HCT116 (cell line): ENCODE results near the gene GABARAPL1. TPM values are rescaled to one million over a fixed set of nuclear protein-coding genes. Genes with fewer than 3 reads are reported as not detected.
A peak's percentile ranks its signal among the peaks of the same experiment; 100 is the strongest.

ENCODE experiments used
- ATAC-seq: fragments of 200-7000 bp; cut with Tn5 transposase; 2 replicates; pipeline ENCODE4 v1.9.1; 2020; ENCODE audit warnings: mild to moderate bottlenecking, moderate library complexity
- BruUV-seq: library from RNA; stranded (reverse); fragments of 400-500 nt; replicated peaks from 2 replicates; lab custom pipeline; 2021; lab: Mats Ljungman, UMichigan
- CTCF ChIA-PET: fragments of 300-600 bp; sonication (Branson Sonifier 250); formaldehyde crosslinking; loops from one replicate; lab custom pipeline; 2021; ENCODE audit warnings: antibody characterized with exemption; lab: Charles Lee
- POLR2A ChIA-PET: fragments of 300-600, 350-600 bp; sonication (Branson Sonifier 250); formaldehyde crosslinking; loops from one replicate; lab custom pipeline; 2021; ENCODE audit warnings: antibody characterized with exemption; lab: Charles Lee
- RAD21 ChIA-PET, 2 experiments: fragments of 300-600 bp; sonication (Branson Sonifier 250); formaldehyde crosslinking; loops; one replicate each; lab custom pipeline; 2023; ENCODE audit warnings: low total read pairs in 2 of 2; ENCODE audit not compliant: uncharacterized antibody in 2 of 2, unreplicated experiment in 2 of 2, low non-redundant PET in 1 of 2; lab: Charles Lee
- DNase-seq: peaks from one replicate; pipeline ENCODE4 v3.0.0-alpha.2; 2010; ENCODE audit warnings: low read depth, low spot score
- H2AFZ ChIP-seq: fragments of 200-600 bp; shearing (Covaris generic), sonication (generic); 2 replicates; pipeline ENCODE4 v1.6.1; 2017; ENCODE audit warnings: low read depth, mixed run types, mixed read lengths, antibody characterized with exemption, low read length; ENCODE audit not compliant: poor library complexity, severe bottlenecking
- H3K27ac ChIP-seq: 2 replicates; pipeline ENCODE4 v1.5.1; 2012; ENCODE audit warnings: low read depth, low read length
- H3K27me3 ChIP-seq: fragments of 200-600 bp; sonication (generic); 2 replicates; pipeline ENCODE4 v1.6.1; 2016; ENCODE audit warnings: mixed run types, low read length, mixed read lengths; ENCODE audit not compliant: insufficient read depth
- H3K36me3 ChIP-seq, 2 experiments: fragments of 200-500 bp in 1 of 2; fragments of 200-600 bp in 1 of 2; sonication (Bioruptor generic) in 1 of 2; sonication (generic) in 1 of 2; 2 replicates each; pipeline versions ENCODE4 v1.5.1 to v1.6.1; 2014 to 2016; ENCODE audit warnings: low read length in 2 of 2, inconsistent platforms in 1 of 2, mixed read lengths in 1 of 2, mixed run types in 1 of 2; ENCODE audit not compliant: insufficient read depth in 2 of 2, control insufficient read depth in 1 of 2
- H3K4me1 ChIP-seq, 2 experiments: fragments of 200-600 bp in 1 of 2; sonication (generic) in 1 of 2; 2 replicates each; pipeline versions ENCODE4 v1.5.1 to v1.6.1; 2012 to 2017; ENCODE audit warnings: low read length in 2 of 2, inconsistent platforms in 1 of 2, mild to moderate bottlenecking in 1 of 2, mixed read lengths in 1 of 2, mixed run types in 1 of 2, moderate library complexity in 1 of 2; ENCODE audit not compliant: insufficient read depth in 2 of 2, control insufficient read depth in 1 of 2
- H3K4me2 ChIP-seq: fragments of 200-600 bp; sonication (generic); 2 replicates; pipeline ENCODE4 v1.6.1; 2017; ENCODE audit warnings: mixed run types, low read length, mixed read lengths
- H3K4me3 ChIP-seq, 2 experiments: fragments of 200-600 bp in 1 of 2; sonication (generic) in 1 of 2; replicated peaks in 1 of 2; 2 replicates each; pipeline ENCODE4 v1.5.1; 2011 to 2016; ENCODE audit warnings: low read length in 2 of 2, control low read depth in 1 of 2, low read depth in 1 of 2, mild to moderate bottlenecking in 1 of 2, mixed read lengths in 1 of 2, mixed run types in 1 of 2
- H3K79me2 ChIP-seq: fragments of 200-600 bp; sonication (generic); 2 replicates; pipeline ENCODE4 v1.6.1; 2017; ENCODE audit warnings: mild to moderate bottlenecking, mixed run types, low read length, moderate library complexity, mixed read lengths; ENCODE audit not compliant: insufficient read depth
- H3K9ac ChIP-seq: fragments of 200-600 bp; sonication (generic); 2 replicates; pipeline ENCODE4 v1.6.1; 2016; ENCODE audit warnings: low read length, mixed read lengths
- H3K9me2 ChIP-seq: fragments of 200-600 bp; sonication (generic), shearing (Covaris generic); 2 replicates; pipeline ENCODE4 v1.6.1; 2017; ENCODE audit warnings: mixed run types, mild to moderate bottlenecking, moderate library complexity; ENCODE audit not compliant: insufficient read depth
- H3K9me3 ChIP-seq, 2 experiments: fragments of 200-500 bp in 1 of 2; fragments of 200-600 bp in 1 of 2; sonication (Bioruptor generic) in 1 of 2; sonication (generic) in 1 of 2; 2 replicates each; pipeline ENCODE4 v1.6.1; 2014 to 2017; ENCODE audit warnings: low read length in 2 of 2, mixed read lengths in 2 of 2, inconsistent platforms in 1 of 2, low read depth in 1 of 2, mild to moderate bottlenecking in 1 of 2, mixed run types in 1 of 2, moderate library complexity in 1 of 2; ENCODE audit not compliant: control insufficient read depth in 1 of 2, insufficient read depth in 1 of 2
- H4K20me1 ChIP-seq: fragments of 200-600 bp; sonication (generic), shearing (Covaris generic); 2 replicates; pipeline ENCODE4 v1.6.1; 2017; ENCODE audit warnings: mixed run types, mild to moderate bottlenecking, moderate library complexity; ENCODE audit not compliant: insufficient read depth
- CTCF ChIP-seq, 3 experiments: fragments of 200-600 bp in 1 of 3; sonication (generic) in 1 of 3; IDR thresholded peaks in 2 of 3; conservative IDR thresholded peaks in 1 of 3; 2 replicates each; pipeline ENCODE4 v1.5.1; 2012 to 2017; ENCODE audit warnings: low read depth in 2 of 3, low read length in 2 of 3, antibody characterized with exemption in 1 of 3, borderline replicate concordance in 1 of 3, control low read depth in 1 of 3, mild to moderate bottlenecking in 1 of 3, mixed read lengths in 1 of 3, mixed run types in 1 of 3, moderate library complexity in 1 of 3; ENCODE audit not compliant: insufficient read depth in 1 of 3
- EGR1 ChIP-seq: IDR thresholded peaks from 2 replicates; pipeline ENCODE4 v1.6.1; 2012; ENCODE audit warnings: low read depth
- EZH2 ChIP-seq: fragments of 200-600 bp; sonication (generic); IDR thresholded peaks from 2 replicates; pipeline ENCODE4 v1.6.1; 2017; ENCODE audit warnings: antibody characterized with exemption, mixed run types
- EZH2phosphoT487 ChIP-seq: fragments of 200-600 bp; IDR thresholded peaks from 2 replicates; pipeline ENCODE4 v1.6.1; 2018; ENCODE audit warnings: antibody characterized with exemption, borderline replicate concordance
- MAX ChIP-seq: IDR thresholded peaks from 2 replicates; pipeline ENCODE4 v1.6.1; 2012
- POLR2A ChIP-seq: IDR thresholded peaks from 2 replicates; pipeline ENCODE4 v1.7.0; 2011; ENCODE audit warnings: borderline replicate concordance; ENCODE audit not compliant: insufficient read depth, insufficient read length; ENCODE audit errors: extremely low read depth
- POLR2AphosphoS5 ChIP-seq: IDR thresholded peaks from 2 replicates; pipeline ENCODE4 v1.6.1; 2011; ENCODE audit warnings: mild to moderate bottlenecking, low read depth, low read length, moderate library complexity
- REST ChIP-seq: IDR thresholded peaks from 2 replicates; pipeline ENCODE4 v1.6.1; 2012; ENCODE audit warnings: low read depth
- TCF7L2 ChIP-seq: IDR thresholded peaks from 2 replicates; pipeline ENCODE4 v1.7.0; 2011; ENCODE audit warnings: borderline replicate concordance, inconsistent platforms; ENCODE audit not compliant: insufficient read depth, insufficient read length; ENCODE audit errors: extremely low read depth
- ZBTB33 ChIP-seq: IDR thresholded peaks from 2 replicates; pipeline ENCODE4 v1.6.1; 2011; ENCODE audit warnings: mild to moderate bottlenecking, low read length, moderate library complexity; ENCODE audit not compliant: insufficient replicate concordance; ENCODE audit errors: extremely low read depth
- ZFX ChIP-seq: fragments of 450-650 bp; IDR thresholded peaks from 2 replicates; pipeline ENCODE4 v1.6.1; 2017
- ZNF274 ChIP-seq: fragments of 200-500 bp; sonication (Bioruptor generic); IDR thresholded peaks from 2 replicates; pipeline ENCODE4 v1.6.1; 2014; ENCODE audit warnings: mild to moderate bottlenecking, low read depth, low read length, inconsistent platforms
- intact Hi-C: fragments of 100-400 bp; cut with micrococcal nuclease; formaldehyde crosslinking; loops from 2 replicates; pipeline ENCODE4 v1.10.0; 2022
- total RNA-seq: library from RNA; stranded (reverse); gene quantifications from one replicate; pipeline ENCODE4 v1.2.1, GENCODE V29; 2021; ENCODE audit not compliant: unreplicated experiment

GABARAPL1 gene
- total RNA-seq, 1 experiment from 2014 or later: 35.5 TPM

GRCh38 chr12:10213168-10214135 is 775 bp downstream of the GABARAPL1 start (continued):
- 0 out of 2 replicates have a peak, but pooled peaks have one; percentile 43 for TF ChIP-seq MAX
- TF ChIP-seq ZNF274: no peak

GRCh38 chr12:10214136-10214894 is 1.6 kb downstream of the GABARAPL1 start:
- Histone ChIP-seq H3K27me3 (no peaks in the 10 kb centered on the region), H3K4me2 (peak overlapping the region; percentile 81), H2AFZ (peak overlapping the region; percentile 29), H3K9me3 (no peaks in the 10 kb centered on the region), H3K9me2 (no peaks in the 10 kb centered on the region), H3K79me2 (peaks cover 15% of the 10 kb centered on the region), H3K36me3 (peaks cover 0 to 4% of the 10 kb centered on the region in 2 experiments; a peak in 1 of 4 replicates), H3K9ac (peak overlapping the region; percentile 93), H3K27ac (peak overlapping the region; percentile 79; the same call in 1 of the 2 replicates), H3K4me1 (peaks cover 22 to 44% of the 10 kb centered on the region in 2 experiments; a peak in 3 of 4 replicates), H3K4me3 (peak overlapping the region; percentile 84 to 89), H4K20me1 (no peaks in the 10 kb centered on the region)
- ChIA-PET POLR2A (no interaction called here), RAD21 (no interaction called here), CTCF (interaction anchor here (0.9 kb wide), 1 partner anchor 461 kb away, joined by 3 read pairs; no protein-coding TSS in a partner anchor)
- BruUV-seq: no TSS peak
- no peak for DNase-seq
- intact Hi-C loops: no loop called here
- ATAC-seq: no peak
- TF ChIP-seq EZH2 (no peak), ZNF274 (no peak), REST (no peak), ZFX (no peak), POLR2A (no peak), TCF7L2 (no peak), CTCF (IDR thresholded peaks at IDR 0.05 in 2 of 3, conservative IDR thresholded peaks at IDR 0.05 in 1 of 3; ENCODE audit: borderline replicate concordance in 1 of 3, insufficient read depth in 1 of 3, low read depth in 2 of 3, low read length in 2 of 3) (no peak), ZBTB33 (no peak), POLR2AphosphoS5 (no peak), EGR1 (no peak), EZH2phosphoT487 (no peak)
